HG02610 (cell line): Measurements from ENCODE around the gene SIN3A.
"Not testable (repeated sequence)": the region's sequence is repeated elsewhere in the genome, so short reads cannot be mapped to it uniquely, and the experiment has no call there.

ENCODE experiments used
- ATAC-seq: cut with Tn5 transposase; IDR thresholded peaks from one replicate; pipeline ENCODE4 v1.9.1; 2021; ENCODE audit warnings: mild to moderate bottlenecking, moderate library complexity; ENCODE audit not compliant: unreplicated experiment

SIN3A gene

DNA sequence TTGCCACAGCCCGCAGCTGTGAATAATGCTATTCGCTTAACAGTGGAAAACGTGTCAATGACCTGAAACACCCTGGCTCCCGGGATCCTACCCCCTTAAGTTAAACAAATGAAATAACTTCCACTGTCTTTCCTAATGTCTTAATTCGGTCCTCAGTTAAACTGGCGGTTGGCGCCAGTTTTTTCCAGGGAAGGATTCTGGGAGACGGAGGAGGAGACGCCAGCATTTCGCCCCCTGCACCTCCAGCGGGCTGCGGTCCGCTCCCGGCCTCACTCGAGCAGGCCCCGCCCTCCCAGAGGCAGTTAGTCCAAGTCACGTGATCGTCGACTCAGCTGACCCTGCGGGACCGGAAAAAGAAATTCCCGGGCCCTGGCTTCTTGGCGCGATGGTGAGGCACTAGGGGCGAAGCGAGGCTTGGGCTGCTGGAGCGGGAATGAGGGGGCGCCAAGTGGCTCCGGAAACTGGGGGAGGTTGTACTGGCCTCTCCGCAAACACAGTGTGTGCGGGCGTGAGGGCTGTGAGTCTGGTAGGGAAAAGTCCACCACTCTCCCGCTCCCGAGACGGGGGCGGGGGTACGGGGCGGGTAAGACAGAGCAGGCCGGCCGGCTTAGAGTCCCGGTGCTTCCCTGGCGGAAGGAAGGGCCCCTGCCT lies 115.7 kb downstream of the SIN3A start, which contains the start of gene COMMD4:
COMMD4 (plus strand) TSS at position 359 of the 651 bp plus-strand sequence; CDS start at position 386, 27 bp downstream.
- ATAC-seq, result peak; percentile 55

DNA sequence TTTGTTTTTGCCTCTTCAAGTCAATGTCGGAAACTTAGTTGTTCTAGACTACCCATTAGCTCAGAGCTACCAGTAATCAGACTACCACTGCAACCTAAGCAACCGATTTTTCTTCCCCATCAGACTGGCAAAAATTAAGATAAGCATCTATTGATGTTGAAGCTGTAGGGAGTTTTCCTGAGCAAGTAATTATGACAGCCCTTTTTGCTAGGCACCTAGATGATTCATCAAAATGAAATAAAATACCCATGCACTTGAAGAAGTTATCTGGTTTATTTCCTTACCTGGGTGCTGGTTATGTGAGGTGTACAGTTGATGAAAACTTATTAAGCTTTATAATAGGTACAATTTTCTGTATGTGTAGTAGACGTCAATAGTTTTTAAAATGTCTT lies 116.2 kb downstream of the SIN3A start:
- ATAC-seq, result no peak

DNA sequence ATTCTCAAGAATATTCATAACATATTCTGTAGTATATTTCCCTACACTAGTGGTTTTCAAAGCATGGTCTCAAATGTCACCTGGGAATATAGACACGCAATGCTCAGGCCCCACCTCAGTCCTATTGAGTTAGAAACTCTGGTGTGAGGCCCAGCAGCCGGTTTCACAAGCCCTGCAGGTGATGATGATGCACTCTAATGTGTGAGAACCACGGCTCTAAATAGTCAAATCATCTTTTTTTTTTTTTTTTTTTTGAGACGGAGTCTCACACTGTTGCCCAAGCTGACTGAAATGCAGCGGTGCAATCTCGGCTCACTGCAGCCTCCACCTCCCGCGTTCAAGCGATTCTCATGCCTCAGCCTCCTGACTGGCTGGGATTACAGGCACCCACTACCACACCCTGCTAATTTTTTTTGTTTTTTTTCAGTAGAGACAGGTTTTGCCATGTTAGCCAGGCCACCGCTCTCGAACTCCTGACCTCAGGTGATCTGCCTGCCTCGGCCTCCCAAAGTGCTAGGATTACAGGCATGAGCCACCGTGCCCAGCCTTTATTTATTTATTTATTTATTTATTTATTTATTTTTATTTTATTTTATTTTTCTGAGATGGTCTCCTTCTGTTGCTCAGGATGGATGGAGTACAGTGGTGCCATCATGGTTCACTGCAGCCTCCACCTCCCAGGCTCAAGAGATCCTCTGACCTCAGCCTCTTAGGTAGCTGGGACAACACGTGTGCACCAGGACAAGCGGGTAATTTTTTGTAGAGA lies 117.7 kb downstream of the SIN3A start:
- peak; percentile 50 for ATAC-seq

DNA sequence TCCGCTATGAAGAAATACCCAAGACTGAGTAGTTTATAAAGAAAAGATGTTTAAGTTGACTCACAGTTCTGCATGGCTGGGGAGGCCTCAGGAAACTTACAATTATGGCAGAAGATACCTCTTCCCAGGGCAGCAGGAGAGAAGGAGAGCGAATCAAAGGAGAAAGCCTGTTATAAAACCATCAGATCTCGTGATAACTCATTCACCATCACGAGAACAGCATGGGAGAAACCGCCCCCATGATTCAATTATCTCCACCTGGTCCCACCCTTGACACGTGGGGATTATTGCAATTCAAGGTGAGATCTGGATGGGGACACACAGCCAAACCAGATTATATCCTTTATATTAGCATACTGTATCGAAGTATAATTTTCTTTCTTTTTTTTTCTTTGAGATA lies 119.4 kb downstream of the SIN3A start:
- not testable (repeated sequence) for ATAC-seq

DNA sequence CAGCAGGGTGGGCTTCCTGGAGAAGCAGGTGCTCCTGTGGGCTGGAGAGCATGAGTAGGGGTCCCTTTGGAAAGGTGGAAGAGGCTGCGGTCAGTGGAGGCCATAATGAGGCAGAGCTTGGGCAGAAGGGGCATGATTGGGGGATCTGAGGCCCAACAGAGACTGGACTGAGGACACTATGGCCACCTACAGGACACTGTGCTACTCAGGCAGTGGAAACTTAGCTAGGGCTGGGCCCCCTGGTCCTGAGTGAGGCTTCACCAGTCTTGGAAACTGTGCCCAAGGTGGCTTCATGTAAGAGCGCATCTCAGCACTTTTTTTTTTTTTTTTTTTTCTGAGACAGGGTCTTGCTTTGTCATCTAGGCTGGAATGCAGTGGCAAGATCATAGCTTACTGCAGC lies 121.9 kb downstream of the SIN3A start:
- no peak for ATAC-seq

DNA sequence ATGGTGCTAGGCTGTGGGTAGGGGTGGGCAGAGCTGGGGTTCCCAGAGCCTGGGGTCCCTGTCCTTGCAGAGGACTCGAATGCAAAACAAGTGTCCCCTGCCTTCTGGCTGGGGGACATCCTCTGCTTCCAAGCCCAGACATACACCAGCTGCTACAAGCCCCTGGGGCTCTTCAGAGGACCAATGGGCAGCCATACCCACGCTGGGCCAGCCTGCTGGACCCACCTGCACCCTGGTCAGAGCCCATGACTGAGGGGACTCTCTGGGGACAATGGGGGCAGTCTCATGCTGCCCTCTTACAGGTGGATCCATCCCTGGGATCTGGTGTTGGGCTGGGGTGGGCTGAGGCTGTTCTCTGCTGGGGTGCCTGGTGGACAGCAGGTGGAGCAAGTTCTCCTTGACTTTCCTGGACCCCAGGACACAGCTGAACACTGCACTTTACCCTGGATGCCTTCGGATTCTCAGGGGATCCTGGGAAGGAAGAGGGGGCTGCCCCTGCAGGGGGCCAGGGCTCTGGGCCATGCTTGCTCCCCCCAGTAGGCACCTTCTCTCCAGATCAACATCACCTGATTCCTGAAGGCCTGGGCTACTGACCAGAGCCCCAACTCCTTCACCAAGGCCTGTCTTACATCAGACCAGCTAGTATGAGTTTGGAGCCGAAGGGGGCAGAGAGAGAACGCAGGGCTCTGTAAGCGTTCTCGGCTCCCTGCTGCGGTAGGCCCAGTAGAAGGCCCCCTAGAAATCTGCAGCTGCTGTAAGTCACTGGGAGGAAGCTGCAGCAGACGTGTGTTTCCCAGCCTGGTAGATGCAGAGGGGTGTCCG lies 122.8 kb downstream of the SIN3A start:
- ATAC-seq, result no peak

DNA sequence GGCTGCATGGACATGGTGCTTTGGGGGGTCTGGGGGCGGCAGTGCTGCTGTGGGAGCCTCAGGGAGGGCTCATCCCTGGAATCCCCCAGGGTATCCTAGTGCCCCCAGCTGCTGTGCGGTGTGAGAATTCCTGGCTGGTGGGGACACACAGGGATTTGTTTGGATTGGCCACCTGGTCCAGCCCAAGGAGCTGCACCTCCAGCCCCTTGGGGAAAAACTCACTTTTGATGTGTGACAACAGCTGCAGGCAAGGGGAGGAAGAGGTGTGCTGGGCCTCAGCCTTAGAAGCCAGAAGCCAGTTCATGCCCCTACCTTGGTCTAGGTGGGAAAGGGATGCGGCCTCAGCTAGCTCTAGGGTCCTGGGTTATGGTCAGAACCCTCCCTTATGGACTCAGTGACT lies 124.0 kb downstream of the SIN3A start:
- ATAC-seq, result no peak

DNA sequence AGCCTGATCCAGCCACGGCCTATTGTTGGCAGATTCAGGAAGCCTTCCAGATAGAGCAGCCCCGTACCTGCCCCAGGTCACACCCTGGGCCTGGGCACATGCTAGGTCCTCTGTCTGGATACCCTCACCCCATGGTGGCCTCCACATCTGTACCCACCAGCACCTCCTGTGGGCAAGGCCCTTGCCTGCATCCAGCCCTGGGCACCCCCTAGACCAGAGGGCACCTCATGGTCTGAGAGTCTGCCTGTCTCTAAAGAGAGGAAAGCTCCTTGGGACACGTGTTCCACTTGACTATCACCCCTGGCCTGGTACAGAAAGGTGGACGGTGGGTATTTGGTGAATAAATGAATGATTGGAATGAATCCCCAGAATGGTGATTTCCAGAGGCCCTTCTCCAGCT lies 124.5 kb downstream of the SIN3A start:
- no peak for ATAC-seq

DNA sequence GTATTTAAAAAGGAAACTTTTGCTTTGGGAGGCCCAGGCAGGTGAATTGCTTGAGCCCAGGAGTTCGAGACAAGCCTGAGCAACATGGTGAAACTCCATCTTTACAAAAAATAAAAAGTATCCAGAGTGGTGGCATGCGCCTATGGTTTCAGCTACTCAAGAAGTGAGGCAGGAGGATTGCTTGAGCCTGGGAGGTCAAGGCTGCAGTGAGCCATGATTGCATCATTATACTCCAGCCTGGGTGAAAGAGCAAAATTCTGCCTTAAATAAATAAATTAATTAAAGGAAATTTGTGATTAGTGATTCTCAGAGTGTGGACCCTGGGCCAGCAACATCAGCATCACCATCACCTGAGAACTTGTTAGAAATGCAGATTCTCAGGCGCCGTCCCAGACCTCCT lies 125.6 kb downstream of the SIN3A start:
- no peak for ATAC-seq

DNA sequence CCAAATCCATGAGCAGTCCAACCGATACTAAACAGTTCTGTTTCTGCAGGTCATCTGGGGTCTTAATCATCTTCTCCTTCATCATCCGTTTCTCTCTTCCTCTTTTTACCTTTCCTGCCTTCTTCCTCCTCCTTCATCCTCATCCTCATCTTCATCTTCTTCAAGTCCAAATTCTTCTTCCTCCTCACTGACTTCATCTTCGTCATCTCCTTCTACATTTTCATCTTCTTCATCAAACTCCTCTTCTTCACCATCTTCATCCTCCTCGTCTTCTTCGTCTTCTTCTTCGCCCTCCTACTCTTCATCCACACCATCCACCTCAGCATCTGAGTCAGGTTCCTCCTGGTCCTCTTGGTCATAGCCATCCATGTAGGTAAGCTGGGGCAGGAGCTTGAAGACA lies 129.8 kb downstream of the SIN3A start:
- ATAC-seq, result no peak
